Measurements from ENCODE around the gene NFYC.

DNA sequence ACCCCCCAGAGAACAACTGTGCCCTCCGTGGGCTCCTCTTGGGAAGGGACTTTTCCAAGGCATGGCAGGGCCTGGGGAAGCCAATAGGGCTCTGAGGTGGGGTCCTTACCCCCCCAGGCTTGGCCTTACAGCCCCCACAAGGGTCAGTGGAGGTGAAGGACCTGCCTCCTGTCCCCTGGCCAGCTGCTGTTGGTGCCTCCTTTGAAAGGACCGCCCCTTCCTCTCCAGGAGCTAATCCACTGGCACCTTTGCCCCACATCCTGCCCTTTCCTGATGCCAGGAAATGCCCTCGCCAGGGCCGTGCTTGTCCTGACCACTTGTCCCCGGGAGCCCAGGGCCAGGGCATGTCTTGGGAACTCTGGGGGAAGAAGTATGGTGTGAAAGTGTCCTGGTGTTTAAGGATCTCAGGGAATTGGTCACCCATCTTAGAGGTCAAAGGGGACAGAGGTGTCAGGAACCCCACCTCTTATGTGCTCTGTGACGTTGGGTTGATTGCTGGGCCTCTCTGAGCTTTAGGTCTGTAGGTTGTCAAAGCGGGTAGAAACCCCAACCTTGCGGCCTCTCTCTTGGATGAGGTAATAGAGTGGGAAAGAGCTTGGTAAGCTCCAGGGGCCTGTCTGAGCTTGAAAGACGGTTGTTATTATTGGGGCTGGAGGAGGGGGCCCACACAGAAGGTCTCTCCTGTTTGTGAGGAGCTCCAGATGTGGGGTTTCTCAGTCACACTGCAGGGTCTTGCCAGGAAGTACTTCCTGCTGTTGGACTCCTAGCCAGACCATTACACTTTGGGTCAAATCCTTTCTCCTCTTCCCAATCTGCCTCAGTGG lies 94.9 kb downstream of the NFYC start:
- TF ChIP-seq CTCF (IDR thresholded peaks at IDR 0.05) (no peak), POLR2A (IDR thresholded peaks at IDR 0.05; ENCODE audit: low read depth) (no peak)
